H1 (cell line): ENCODE results near the gene ARMC12. TPM values are rescaled to one million over a fixed set of nuclear protein-coding genes. Genes with fewer than 3 reads are reported as not detected.

Experiments used
- CTCF ChIA-PET: fragments of 300-600 bp; sonication (Branson Sonifier 250); formaldehyde crosslinking; loops from one replicate; lab custom pipeline; 2021; ENCODE audit not compliant: partially characterized antibody; lab: Charles Lee
- POLR2A ChIA-PET: fragments of 300-600 bp; sonication (Branson Sonifier 250); formaldehyde crosslinking; loops from one replicate; lab custom pipeline; 2021; ENCODE audit warnings: inconsistent platforms; ENCODE audit not compliant: partially characterized antibody; lab: Charles Lee
- DNase-seq, 2 experiments: peaks; one replicate each; pipeline versions ENCODE4 v3.0.0 to v3.0.0-alpha.2; 2010 to 2022; ENCODE audit warnings: low spot score in 2 of 2, low read depth in 1 of 2, mixed read lengths in 1 of 2
- FAIRE-seq: peaks from 2 replicates; lab custom pipeline; 2011; peaks lifted over from hg19 to GRCh38; lab: Jason Lieb, UNC
- H2AFZ ChIP-seq: 2 replicates; pipeline ENCODE4 v1.8.1; 2012; ENCODE audit warnings: low read length, inconsistent platforms
- H2AK5ac ChIP-seq: 2 replicates; pipeline ENCODE4 v1.6.1; 2013; ENCODE audit warnings: low read depth, low read length
- H2BK120ac ChIP-seq: replicated peaks from 2 replicates; pipeline ENCODE3; 2013; ENCODE audit warnings: low read depth, low read length, inconsistent platforms
- H2BK12ac ChIP-seq: 2 replicates; pipeline ENCODE4 v1.6.1; 2013; ENCODE audit warnings: low read depth, low read length
- H2BK15ac ChIP-seq: 2 replicates; pipeline ENCODE4 v1.6.1; 2013; ENCODE audit warnings: low read length
- H2BK20ac ChIP-seq: 2 replicates; pipeline ENCODE4 v1.6.1; 2013; ENCODE audit warnings: low read length
- H2BK5ac ChIP-seq: 2 replicates; pipeline ENCODE4 v1.6.1; 2013; ENCODE audit warnings: low read depth, low read length
- H3K14ac ChIP-seq: 2 replicates; pipeline ENCODE4 v1.6.1; 2013; ENCODE audit warnings: inconsistent platforms; ENCODE audit not compliant: insufficient read length
- H3K18ac ChIP-seq: 2 replicates; pipeline ENCODE4 v1.6.1; 2013; ENCODE audit warnings: low read length; ENCODE audit errors: extremely low read depth
- H3K23ac ChIP-seq: 2 replicates; pipeline ENCODE4 v1.6.1; 2013; ENCODE audit warnings: inconsistent platforms; ENCODE audit not compliant: insufficient read length
- H3K23me2 ChIP-seq: 2 replicates; pipeline ENCODE4 v1.6.1; 2013; ENCODE audit warnings: low read depth, low read length
- H3K27ac ChIP-seq: 2 replicates; pipeline ENCODE4 v1.6.1; 2011; ENCODE audit warnings: low read depth, low read length, inconsistent platforms
- H3K27me3 ChIP-seq, 4 experiments: replicated peaks in 1 of 4; 1 replicate in 1 of 4; 2 replicates in 3 of 4; pipeline versions ENCODE4 v1.6.1 to v1.8.1; 2011 to 2013; ENCODE audit warnings: low read length in 3 of 4, mild to moderate bottlenecking in 3 of 4, inconsistent platforms in 2 of 4, mixed read lengths in 2 of 4, moderate library complexity in 1 of 4; ENCODE audit not compliant: control insufficient read depth in 3 of 4, insufficient read depth in 3 of 4; ENCODE audit errors: extremely low read depth in 1 of 4
- H3K36me3 ChIP-seq, 4 experiments: 2 replicates each; pipeline versions ENCODE4 v1.6.1 to v1.8.1; 2011 to 2013; ENCODE audit warnings: mild to moderate bottlenecking in 4 of 4, low read length in 3 of 4, moderate library complexity in 2 of 4, control low read depth in 1 of 4, inconsistent platforms in 1 of 4; ENCODE audit not compliant: insufficient read depth in 4 of 4, control insufficient read depth in 2 of 4
- H3K4ac ChIP-seq: replicated peaks from 2 replicates; pipeline ENCODE3; 2013; ENCODE audit warnings: low read length, low read depth, mixed read lengths, inconsistent platforms; ENCODE audit not compliant: insufficient read length
- H3K4me1 ChIP-seq, 4 experiments: replicated peaks in 1 of 4; 1 replicate in 1 of 4; 2 replicates in 3 of 4; pipeline versions ENCODE4 v1.6.1 to v1.8.1; 2011 to 2013; ENCODE audit warnings: low read length in 3 of 4, inconsistent platforms in 2 of 4, mixed read lengths in 1 of 4; ENCODE audit not compliant: insufficient read depth in 4 of 4, control insufficient read depth in 3 of 4
- H3K4me2 ChIP-seq, 2 experiments: 2 replicates each; pipeline versions ENCODE4 v1.6.1 to v1.8.1; 2011 to 2013; ENCODE audit warnings: low read depth in 2 of 2, low read length in 2 of 2, control low read depth in 1 of 2, inconsistent platforms in 1 of 2, mild to moderate bottlenecking in 1 of 2; ENCODE audit not compliant: insufficient read depth in 1 of 2
- H3K4me3 ChIP-seq, 4 experiments: fragments of 200-600, 300-600 bp in 1 of 4; sonication (generic), shearing (Covaris generic), sonication (Bioruptor Twin) in 1 of 4; 2 replicates each; pipeline versions ENCODE4 v1.5.1 to v1.8.1; 2011 to 2016; ENCODE audit warnings: low read length in 4 of 4, low read depth in 3 of 4, control low read depth in 2 of 4, inconsistent platforms in 2 of 4, mild to moderate bottlenecking in 2 of 4, mixed read lengths in 1 of 4, moderate library complexity in 1 of 4; ENCODE audit not compliant: insufficient read depth in 2 of 4; ENCODE audit errors: extremely low read depth in 1 of 4
- H3K56ac ChIP-seq: replicated peaks from 2 replicates; pipeline ENCODE3; 2013; ENCODE audit warnings: low read depth, mild to moderate bottlenecking, mixed read lengths, low read length, inconsistent platforms; ENCODE audit not compliant: insufficient read length
- H3K79me1 ChIP-seq: 2 replicates; pipeline ENCODE4 v1.6.1; 2013; ENCODE audit warnings: low read depth, low read length, control low read depth
- H3K79me2 ChIP-seq, 2 experiments: 2 replicates each; pipeline versions ENCODE4 v1.6.1 to v1.8.1; 2012 to 2013; ENCODE audit warnings: low read length in 2 of 2, mild to moderate bottlenecking in 2 of 2, inconsistent platforms in 1 of 2; ENCODE audit not compliant: insufficient read depth in 2 of 2, control insufficient read depth in 1 of 2
- H3K9ac ChIP-seq, 4 experiments: replicated peaks in 1 of 4; 1 replicate in 1 of 4; 2 replicates in 3 of 4; pipeline versions ENCODE4 v1.6.1 to v1.8.1; 2011 to 2013; ENCODE audit warnings: low read depth in 3 of 4, low read length in 3 of 4, control low read depth in 2 of 4, mild to moderate bottlenecking in 2 of 4, moderate library complexity in 2 of 4, inconsistent platforms in 1 of 4; ENCODE audit errors: extremely low read depth in 1 of 4
- H3K9me3 ChIP-seq, 2 experiments: 2 replicates each; pipeline versions ENCODE4 v1.6.1 to v1.8.1; 2012 to 2013; ENCODE audit warnings: mild to moderate bottlenecking in 2 of 2, moderate library complexity in 2 of 2, control low read depth in 1 of 2, inconsistent platforms in 1 of 2, low read depth in 1 of 2, low read length in 1 of 2, mixed read lengths in 1 of 2; ENCODE audit not compliant: insufficient read depth in 2 of 2
- H4K20me1 ChIP-seq, 2 experiments: replicated peaks in 1 of 2; 2 replicates each; pipeline versions ENCODE3 to v1.8.1; 2011 to 2013; ENCODE audit warnings: inconsistent platforms in 2 of 2, low read length in 2 of 2, mild to moderate bottlenecking in 1 of 2; ENCODE audit not compliant: insufficient read depth in 2 of 2, control insufficient read depth in 1 of 2
- H4K5ac ChIP-seq: 2 replicates; pipeline ENCODE4 v1.6.1; 2013; ENCODE audit warnings: low read length, low read depth, mixed read lengths, inconsistent platforms; ENCODE audit not compliant: insufficient read length
- H4K8ac ChIP-seq: 2 replicates; pipeline ENCODE4 v1.8.0; 2013; ENCODE audit warnings: mild to moderate bottlenecking, moderate library complexity, low read length, inconsistent platforms; ENCODE audit not compliant: insufficient read depth; ENCODE audit errors: extremely low read depth
- H4K91ac ChIP-seq: replicated peaks from 2 replicates; pipeline ENCODE3; 2013; ENCODE audit warnings: low read length, mixed read lengths, inconsistent platforms; ENCODE audit not compliant: insufficient read length
- ASH2L ChIP-seq: fragments of 200-600, 300-600 bp; sonication (generic); IDR thresholded peaks from one replicate; pipeline ENCODE4 v1.7.1; 2017; ENCODE audit warnings: low read length
- BCL11A ChIP-seq, 2 experiments: IDR thresholded peaks; one replicate each; pipeline ENCODE4 v1.6.1; 2011; ENCODE audit warnings: low read depth in 2 of 2, low read length in 2 of 2, mild to moderate bottlenecking in 2 of 2
- GTF2F1 ChIP-seq: IDR thresholded peaks from 2 replicates; pipeline ENCODE4 v1.6.1; 2012; ENCODE audit warnings: low read depth, low read length, improper control_type of control experiment, borderline replicate concordance
- MAFK ChIP-seq: IDR thresholded peaks from 2 replicates; pipeline ENCODE4 v1.6.1; 2012; ENCODE audit warnings: low read depth, mild to moderate bottlenecking, improper control_type of control experiment, low read length
- POLR2AphosphoS5 ChIP-seq: IDR thresholded peaks from 2 replicates; pipeline ENCODE4 v1.6.1; 2011; ENCODE audit warnings: low read depth, low read length
- RAD21 ChIP-seq, 2 experiments: IDR thresholded peaks in 1 of 2; conservative IDR thresholded peaks in 1 of 2; 2 replicates each; pipeline ENCODE4 v1.6.1; 2011; ENCODE audit warnings: low read depth in 2 of 2, low read length in 2 of 2, improper control_type of control experiment in 1 of 2, inconsistent platforms in 1 of 2, mild to moderate bottlenecking in 1 of 2, moderate library complexity in 1 of 2
- TAF7 ChIP-seq: optimal IDR thresholded peaks from 2 replicates; pipeline ENCODE3; 2011; ENCODE audit warnings: low read depth, mild to moderate bottlenecking, inconsistent platforms, low read length, moderate library complexity, borderline replicate concordance
- TEAD4 ChIP-seq: IDR thresholded peaks from 2 replicates; pipeline ENCODE4 v1.6.1; 2012; ENCODE audit warnings: low read depth, low read length, inconsistent platforms, mixed read lengths
- USF2 ChIP-seq: IDR thresholded peaks from 2 replicates; pipeline ENCODE4 v1.6.1; 2011; ENCODE audit warnings: low read length, improper control_type of control experiment
- WGBS, 2 experiments: shearing (Covaris generic) in 1 of 2; methylation state at CpG; one replicate each; pipeline versions ENCODE4 v1.1.6 to v1.1.7; 2013 to 2015; ENCODE audit warnings: low lambda C conversion rate in 2 of 2, mixed read lengths in 2 of 2, inconsistent platforms in 1 of 2, low coverage in 1 of 2, missing lambda C conversion rate in 1 of 2; ENCODE audit not compliant: insufficient replicate concordance in 2 of 2, insufficient coverage in 1 of 2, insufficient read length in 1 of 2; ENCODE audit errors: extremely low coverage in 1 of 2, missing lambda C conversion rate in 1 of 2; 5-methylcytosine and 5-hydroxymethylcytosine counted together
- polyA plus RNA-seq, 7 experiments: library from polyadenylated mRNA; depleted of rRNA in 3 of 7; stranded (reverse) in 5 of 7; unstranded in 2 of 7; fragments of >200 nt in 5 of 7; fragments of 200-250 nt in 2 of 7; gene quantifications; 1 replicate in 5 of 7; 2 replicates in 1 of 7; 4 replicates in 1 of 7; pipeline versions ENCODE4 v1.2.1 to v1.2.3, GENCODE V29; 2011 to 2013; ENCODE audit warnings: missing spikeins in 2 of 7, mixed read lengths in 2 of 7
- total RNA-seq: library from RNA; stranded (reverse); fragmentation: NEBNext Ultra II Directional; extraction: Animal tissue kit (Norgen Biotek cat#: 25700); gene quantifications from 2 replicates; pipeline ENCODE4 v1.2.1, GENCODE V29; 2021

Gene ARMC12
- total and polyA plus RNA-seq, 2 of the 8 experiments (the other 6 are each of a cell fraction or from before 2014, with no cell fraction given): 0.86 to 3.7 TPM

GRCh38 chr6:35728683-35729678, 7.9 kb upstream of the ARMC12 start:
- Histone ChIP-seq H3K27me3 (peaks cover 0 to 7% (median 1%) of the 10 kb centered on the region in 4 experiments; a peak in 3 of 7 replicates), H3K23me2 (peaks cover 22% of the 10 kb centered on the region), H3K14ac (no peak overlapping the region), H4K91ac (peak overlapping the region; percentile 78), H2BK12ac (peak overlapping the region; percentile 99), H2AK5ac (peak overlapping the region; percentile 83), H4K5ac (peak overlapping the region; percentile 18), H3K27ac (no peak overlapping the region), H3K9me3 (no peaks in the 10 kb centered on the region), H3K23ac (no peak overlapping the region), H3K4ac (no peak overlapping the region), H2BK15ac (peak overlapping the region; percentile 97), H2BK5ac (peak overlapping the region; percentile 83; the same call in 1 of the 2 replicates), H3K79me1 (no peaks in the 10 kb centered on the region), H3K36me3 (no peaks in the 10 kb centered on the region), H3K9ac (no peak overlapping the region), H4K20me1 (no peaks in the 10 kb centered on the region), H2BK20ac (peak overlapping the region; percentile 98), H3K79me2 (no peaks in the 10 kb centered on the region), H3K4me3 (peak overlapping the region; percentile 75 to 92 (median 88)), H2AFZ (no peak overlapping the region), H3K56ac (no peak overlapping the region), H3K4me1 (peaks cover 10 to 40% (median 32%) of the 10 kb centered on the region in 4 experiments), H3K18ac (peak overlapping the region; percentile 97), H3K4me2 (peak overlapping the region; percentile 78 to 99), H2BK120ac (peak overlapping the region; percentile 47), H4K8ac (no peak overlapping the region)
- DNase-seq: no peak
- CTCF ChIA-PET: interaction anchor here (0.7 to 2.7 kb wide), 3 partner anchors 18 to 145 kb away, joined by 3 to 7 read pairs (median 3); no protein-coding TSS in a partner anchor
- WGBS, 2 experiments: 51% methylated on average over 12 of the region's 12 CpGs; no CpG with 5 or more reads in 1 of the 2 experiments
- FAIRE-seq: no peak
- POLR2A ChIA-PET: interaction anchor here (0.6 to 3.8 kb wide), 10 partner anchors 10 to 241 kb away, joined by 4 to 23 read pairs (median 6); partner anchors contain the start of genes FKBP5 and TEAD3
- TF ChIP-seq MAFK (no peak), GTF2F1 (no peak), RAD21 (IDR thresholded peaks at IDR 0.05 in 1 of 2, conservative IDR thresholded peaks at IDR 0.05 in 1 of 2; ENCODE audit: low read depth in 2 of 2, low read length in 2 of 2) (peak; percentile 21 to 26; a peak in 2 of 4 replicates), TEAD4 (no peak), ASH2L (no peak), POLR2AphosphoS5 (no peak), BCL11A (IDR thresholded peaks at IDR 0.05; ENCODE audit: low read depth in 2 of 2, low read length in 2 of 2) (no peak), USF2 (no peak), TAF7 (no peak)
